HG02623 (cell line): ENCODE results near the gene KIAA1755.

Experiments
- ATAC-seq: cut with Tn5 transposase; IDR thresholded peaks from one replicate; pipeline ENCODE4 v1.9.1; 2021; ENCODE audit warnings: moderate library complexity; ENCODE audit not compliant: unreplicated experiment

Gene KIAA1755, protein sequence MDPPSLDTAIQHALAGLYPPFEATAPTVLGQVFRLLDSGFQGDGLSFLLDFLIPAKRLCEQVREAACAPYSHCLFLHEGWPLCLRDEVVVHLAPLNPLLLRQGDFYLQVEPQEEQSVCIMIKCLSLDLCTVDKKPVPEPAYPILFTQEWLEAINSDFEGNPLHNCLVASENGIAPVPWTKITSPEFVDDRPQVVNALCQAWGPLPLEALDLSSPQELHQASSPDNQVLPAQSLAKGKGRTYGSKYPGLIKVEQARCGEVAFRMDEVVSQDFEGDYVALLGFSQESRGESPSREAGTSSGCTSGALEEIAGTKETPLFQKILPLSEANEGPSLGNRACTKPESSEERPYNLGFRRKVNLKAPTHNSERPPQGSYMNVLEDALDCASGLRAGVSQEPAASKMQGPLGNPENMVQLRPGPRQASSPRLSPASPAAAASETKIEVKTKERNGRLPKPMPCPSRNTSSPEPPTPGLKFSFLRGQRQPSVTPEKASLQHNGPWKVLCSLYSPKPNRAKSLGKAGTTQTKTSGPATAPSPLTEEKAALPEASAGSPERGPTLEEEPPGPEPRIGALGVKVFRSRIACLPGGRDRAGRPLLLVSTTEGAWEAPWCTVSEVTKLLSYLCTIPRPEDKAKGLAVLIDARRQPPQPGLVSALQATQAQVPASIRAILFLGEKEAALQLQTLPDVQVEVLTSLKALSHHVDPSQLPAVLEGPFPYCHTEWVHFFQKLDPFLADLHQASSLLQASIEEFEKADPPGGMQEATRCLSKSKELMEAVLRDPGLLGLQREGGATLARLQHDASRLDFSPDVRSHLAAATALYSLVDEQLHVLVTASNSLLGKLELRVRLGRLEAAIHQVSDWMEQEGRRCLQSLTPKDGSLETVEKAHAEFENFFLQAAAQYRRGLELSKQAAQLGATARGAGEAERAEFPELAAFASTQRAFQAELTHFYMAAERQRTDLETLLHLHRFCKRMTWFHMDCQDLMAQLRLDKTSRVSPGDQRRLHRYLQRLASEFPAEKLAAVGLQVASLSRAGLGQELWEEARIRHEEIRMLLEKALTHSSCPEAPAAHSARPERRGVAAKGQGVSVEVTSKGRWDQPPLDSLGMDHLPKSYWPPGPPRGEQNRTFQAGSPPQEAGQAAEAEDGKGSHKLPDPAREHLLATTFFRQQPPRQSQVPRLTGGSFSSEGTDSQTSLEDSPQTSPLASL

DNA sequence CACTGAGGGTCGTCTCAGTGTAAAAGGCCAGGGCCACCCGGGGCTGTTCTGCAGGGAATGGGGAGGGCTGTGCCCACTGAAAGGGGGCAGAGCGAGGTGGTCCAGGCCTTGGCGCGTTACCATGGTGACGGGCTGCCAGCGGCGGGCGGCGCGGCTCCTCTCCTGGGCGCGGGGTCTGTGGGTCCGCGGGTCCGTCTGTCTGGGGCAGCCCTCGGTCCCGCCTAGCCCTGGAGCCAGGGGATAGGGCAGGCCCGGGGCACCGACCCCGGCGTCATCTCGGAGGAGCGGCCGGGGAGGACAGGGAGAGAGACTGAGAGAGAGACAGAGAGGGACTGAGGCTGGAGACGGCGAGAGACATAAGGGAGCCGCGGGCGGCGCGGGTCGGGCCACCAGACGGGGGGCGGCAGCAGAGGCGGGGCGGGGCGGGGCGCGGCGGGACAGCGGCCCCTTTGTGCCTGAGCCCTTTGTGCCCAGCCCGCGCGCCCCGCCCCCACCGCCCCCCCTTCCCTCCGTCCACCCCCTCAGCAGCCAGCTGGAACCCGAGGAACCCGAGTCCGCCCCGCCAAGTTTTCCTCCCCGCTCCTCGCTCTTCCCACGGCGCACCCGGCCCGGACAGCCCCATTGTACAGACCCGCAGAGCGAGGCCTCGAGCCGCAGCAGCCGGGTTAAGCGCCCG is at the start of gene KIAA1755:
Gene KIAA1755 (minus strand): TSS at position 358 of the 676 bp plus-strand sequence. CDS start 235 bp downstream, at position 123.
- no peak for ATAC-seq

DNA sequence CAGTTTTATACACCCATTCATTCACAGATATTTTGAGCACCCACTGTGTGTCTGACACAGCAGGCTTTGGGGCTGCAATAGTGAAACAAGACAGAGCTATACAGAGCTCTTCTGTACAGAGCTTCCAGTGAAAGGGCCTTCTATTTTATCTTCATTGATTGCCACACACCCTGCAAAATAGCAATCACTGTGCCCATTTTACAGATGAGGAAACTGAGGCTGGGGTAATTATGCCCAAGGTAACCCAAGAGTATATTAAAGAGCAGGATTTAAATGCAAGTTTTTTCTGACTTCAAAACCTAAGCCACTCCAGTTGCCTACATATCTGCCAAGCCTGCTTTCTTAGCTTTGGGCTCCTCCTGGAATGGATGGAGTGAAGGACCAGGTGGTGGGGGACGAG is 47.9 kb upstream of the KIAA1755 start:
- no peak for ATAC-seq

DNA sequence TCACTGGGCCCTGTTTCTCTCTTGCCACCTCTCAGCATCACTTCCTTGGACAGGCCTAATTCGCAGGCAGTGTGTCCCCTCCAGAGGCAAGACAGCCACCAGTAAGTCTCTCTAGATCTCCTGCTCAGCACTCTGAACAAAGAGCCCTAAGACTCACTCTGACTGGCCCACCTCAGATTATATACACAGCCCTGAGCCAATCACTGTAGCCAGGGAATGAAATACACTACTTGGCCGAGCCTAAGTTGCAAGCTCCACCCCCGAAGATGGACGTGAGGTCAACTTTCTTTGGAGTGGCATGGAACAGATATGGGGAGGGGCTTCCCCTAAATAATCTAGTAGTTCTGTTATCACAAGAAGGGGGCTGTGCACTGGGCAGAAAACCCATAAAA is 47.5 kb upstream of the KIAA1755 start:
- ATAC-seq, result no peak

DNA sequence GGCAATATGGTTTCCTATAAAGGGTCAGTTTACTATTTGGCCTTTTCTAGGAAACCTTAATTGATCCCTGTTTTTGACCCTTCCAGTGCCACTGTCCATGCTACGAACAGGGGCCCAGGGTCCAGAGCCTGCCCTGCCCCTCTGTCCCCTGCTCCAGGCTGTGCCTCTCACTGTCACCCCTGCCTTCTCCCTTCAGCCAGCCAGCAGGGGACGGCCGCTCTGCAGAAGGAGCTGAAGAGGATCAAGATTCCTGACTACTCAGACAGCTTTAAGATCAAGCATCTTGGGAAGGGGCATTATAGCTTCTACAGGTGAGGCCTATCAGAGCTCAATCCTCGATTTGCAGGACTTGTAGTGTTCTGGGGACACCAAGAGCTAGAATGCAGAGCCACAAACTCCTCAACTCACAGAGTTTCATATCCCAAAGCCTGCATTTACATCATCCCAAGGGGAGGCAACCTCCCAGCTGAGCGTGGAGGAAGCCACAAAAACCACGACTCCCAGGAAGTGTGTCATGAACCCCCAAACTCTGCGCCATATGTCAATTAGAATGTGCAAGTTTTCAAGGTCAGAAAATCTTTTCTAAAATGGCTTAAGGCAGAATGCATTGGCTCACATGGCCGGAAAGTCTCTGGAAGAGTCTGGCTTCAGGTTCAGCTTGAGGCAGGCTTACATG is 47.0 kb upstream of the KIAA1755 start:
- no peak for ATAC-seq

DNA sequence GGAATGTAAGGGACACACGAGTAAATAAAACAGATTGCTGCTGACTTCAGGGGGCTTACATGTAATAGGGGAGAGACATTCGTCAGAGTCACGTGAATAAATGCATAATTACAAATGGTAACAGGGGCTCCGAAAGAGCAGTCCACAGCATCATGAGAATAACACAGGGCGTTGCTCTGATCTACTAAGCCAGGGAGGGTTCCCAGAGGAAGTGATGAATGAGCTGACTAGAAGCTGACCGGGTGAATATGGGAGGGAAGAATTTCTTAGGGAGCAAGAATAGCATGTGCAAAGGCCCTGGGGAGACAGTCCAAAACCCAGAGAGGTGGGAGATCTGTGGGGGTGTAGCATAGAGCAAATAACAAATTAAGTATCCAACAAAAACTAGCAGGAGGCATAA is 45.8 kb upstream of the KIAA1755 start:
- no peak for ATAC-seq

DNA sequence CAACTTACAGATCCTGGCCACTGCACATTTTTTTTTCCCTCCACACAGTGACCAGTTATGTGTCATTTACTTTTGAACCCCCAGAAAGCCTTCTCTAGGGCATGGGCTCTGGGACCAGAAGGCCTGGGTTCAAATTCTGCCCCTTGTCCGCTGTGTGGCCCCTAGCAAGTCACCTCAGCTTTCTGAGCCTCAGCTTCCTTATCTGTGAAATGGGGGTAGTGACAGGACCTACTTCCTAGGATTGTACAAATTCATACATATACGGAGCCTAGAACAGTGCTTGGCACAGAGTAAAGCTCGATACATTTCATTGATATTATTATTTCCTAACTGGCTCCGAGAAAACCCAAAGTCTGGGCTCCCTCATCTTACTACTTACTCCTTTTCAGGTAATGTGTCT is 45.0 kb upstream of the KIAA1755 start:
- ATAC-seq, result no peak

DNA sequence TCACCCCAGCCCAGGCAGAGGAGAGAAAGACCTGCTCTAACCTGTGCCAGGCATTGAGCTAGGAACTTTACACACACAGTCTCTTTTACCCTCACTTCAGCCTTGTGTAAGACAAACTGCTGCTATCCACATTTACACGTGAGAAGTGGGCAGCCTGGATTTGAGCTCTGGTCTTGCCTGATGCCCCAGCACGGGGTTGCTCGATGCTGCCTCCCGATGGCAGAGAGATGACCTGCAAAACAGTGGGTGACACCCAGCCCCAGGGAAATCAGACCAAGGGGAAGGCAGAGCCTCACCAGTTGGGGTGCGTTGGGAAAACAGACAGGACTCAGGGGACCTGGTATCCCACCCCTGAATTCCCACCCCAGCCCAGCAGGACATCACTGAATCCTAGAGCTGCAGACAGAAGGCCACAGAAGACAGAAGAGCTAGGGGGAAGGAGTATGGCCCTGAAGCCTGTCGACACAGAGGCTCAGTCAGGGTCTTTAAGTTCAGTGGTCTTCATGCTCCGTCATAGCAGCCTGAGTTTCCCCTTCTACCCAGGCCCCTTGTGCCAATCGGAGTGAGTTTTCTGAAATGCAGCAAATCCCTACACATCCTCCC is 44.4 kb upstream of the KIAA1755 start:
- ATAC-seq, result no peak

DNA sequence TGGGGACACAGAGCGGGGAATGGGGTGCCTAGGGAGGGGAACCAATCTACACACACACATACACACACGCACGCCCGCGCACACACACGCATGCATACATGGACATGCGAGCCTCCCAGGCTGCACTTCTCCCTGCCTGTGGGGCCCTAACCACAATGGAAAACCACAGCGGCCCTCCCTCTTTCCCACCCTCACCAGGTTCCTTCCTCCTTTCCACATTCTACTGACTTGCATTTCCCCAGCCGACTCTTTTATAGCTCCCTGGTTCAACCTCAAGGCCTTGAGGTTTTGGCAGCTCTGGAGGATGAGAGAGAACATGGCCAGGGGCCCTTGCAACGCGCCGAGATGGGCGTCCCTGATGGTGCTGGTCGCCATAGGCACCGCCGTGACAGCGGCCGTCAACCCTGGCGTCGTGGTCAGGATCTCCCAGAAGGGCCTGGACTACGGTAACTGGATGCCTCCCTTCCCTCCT is 43.4 kb upstream of the KIAA1755 start, which contains the start of gene BPI:
Gene BPI (plus strand): TSS at position 249 of the 472 bp plus-strand sequence. CDS start 68 bp downstream, at position 317.
- no peak for ATAC-seq

DNA sequence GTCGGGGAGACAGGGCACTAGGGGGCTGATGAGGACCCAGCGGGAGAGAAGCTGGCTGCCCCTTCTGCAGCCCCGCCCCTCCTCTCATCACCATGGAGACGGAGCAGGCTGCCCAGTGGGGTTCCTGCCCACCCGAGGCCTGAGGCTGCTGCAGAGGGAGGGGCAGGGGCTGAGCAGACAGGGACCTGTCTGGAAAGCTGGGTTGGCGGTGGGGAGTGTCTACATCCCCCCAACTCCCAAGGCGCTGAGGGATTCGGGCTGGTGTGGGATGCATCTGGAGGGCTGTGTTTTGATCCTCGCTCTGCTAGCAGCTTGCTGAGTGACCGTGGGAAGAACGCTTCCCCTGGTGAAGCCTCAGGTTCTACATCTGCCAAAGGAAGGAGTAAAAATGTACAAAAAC is 42.3 kb upstream of the KIAA1755 start:
- no peak for ATAC-seq

DNA sequence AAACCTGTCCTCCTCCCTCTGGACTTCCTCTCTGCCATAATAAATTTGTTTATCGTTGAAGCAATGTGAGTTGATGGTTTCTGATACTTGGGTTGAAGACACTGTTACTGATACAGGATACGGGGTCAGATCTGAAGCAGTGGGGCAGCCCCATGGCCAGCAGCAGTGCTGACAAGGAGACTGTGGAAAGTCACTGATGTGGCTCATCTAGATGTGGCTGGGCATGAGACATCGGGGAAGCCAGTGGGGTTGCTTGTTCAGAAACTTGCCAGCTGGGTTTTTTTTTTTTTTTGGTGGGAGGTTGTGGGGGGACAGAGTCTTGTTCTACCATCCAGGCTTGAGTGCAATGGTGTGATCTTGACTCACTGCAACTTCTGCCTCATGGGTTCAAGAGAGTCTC is 40.8 kb upstream of the KIAA1755 start:
- no peak for ATAC-seq

DNA sequence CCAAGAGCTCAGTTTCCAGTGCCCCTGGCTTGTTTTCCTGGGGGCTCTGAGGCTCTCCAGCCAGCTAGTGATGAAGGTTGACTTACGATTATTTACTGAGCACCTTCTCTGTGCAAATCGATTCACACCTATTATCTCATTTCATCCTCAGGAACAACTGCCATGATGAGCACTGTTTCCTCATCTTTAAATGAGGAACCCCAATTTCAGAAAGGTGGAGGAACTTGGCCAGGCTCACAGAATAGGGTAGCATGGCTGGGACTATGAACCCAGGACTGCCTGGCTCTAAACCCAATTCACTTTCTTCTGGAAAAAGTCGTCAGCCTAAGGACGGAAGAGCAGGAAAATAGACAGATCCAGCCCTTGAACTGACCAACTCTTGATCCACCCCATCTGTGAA is 39.9 kb upstream of the KIAA1755 start:
- no peak for ATAC-seq

DNA sequence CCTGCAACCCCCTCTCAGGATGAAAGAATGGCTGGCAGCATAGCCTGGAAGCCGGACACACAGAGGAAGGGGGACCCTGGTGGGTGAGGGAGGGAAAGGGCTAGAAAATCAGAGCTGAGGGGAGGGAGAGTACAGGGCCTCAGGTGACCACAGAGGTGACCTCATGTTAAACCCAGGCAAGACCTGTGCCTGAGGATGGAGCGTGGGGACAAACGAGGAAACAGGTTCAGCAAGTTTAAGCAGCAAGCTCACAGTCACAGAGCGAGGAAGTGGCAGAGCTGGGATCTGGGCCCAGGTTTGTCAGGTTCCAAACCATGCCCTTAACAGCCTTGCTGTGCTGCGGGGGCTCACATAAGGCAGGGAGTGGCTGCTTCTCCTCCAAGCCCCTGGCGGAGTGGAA is 39.4 kb upstream of the KIAA1755 start:
- no peak for ATAC-seq

DNA sequence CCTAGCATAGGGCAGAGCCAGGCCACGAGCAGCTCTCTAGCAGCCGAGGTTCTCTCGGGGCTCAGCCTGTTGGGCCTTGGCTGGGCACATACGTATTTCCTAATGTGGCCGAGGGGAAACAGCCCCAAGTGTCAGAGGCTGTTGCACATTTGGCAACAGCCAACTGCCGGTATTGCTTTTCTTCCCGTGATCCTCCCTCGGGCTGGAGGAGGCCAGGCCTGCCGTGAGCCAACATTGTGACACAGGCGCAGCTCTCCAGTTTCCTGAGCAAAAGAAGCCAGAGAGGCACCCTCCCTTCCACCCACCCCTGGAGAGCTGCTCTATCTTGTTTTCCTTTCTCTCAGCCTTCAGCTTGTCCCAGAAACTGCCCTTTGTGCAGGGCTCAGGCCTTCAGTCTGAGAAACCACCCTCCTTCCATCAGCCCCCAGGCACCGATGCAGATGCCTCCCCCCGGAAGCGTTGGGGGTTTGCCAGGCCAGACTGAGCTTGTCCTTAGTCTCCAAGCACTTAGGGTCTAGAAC is 38.3 kb upstream of the KIAA1755 start:
- ATAC-seq, result no peak

DNA sequence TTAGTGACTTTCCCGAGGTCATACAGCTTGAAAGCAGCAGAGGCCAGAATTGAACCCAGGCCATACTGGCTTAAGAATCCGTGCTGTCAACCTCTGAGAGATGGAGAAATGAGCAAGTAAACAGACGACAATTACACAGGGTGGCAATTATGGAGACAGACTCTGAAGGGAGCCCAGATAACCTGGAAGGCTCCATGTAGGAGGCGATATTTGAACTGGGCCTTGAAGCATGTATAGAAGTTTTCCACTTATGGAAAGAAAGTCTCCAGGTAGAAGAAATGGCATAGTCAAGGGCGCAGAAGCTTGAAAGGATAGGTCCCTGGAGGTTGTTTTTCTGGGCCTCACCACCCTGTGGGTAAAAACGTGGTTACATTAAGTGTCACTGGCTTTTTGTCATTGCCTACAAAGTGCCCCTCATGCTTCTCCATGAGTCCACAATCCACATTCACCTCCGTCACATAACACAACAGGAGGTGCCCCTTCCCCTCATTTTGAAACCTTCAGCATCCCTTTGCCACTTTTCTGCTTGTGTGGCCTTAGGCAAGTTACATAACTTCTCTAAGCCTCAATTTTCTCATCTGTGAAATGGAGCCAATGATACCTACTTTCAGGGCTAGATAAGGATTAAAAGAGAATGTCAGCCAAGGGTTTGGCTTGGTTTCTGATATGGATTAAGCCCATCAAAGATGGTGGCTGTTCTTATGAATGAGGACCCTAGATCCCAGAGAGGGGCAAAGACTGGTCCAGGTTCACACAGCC is 37.6 kb upstream of the KIAA1755 start:
- no peak for ATAC-seq

DNA sequence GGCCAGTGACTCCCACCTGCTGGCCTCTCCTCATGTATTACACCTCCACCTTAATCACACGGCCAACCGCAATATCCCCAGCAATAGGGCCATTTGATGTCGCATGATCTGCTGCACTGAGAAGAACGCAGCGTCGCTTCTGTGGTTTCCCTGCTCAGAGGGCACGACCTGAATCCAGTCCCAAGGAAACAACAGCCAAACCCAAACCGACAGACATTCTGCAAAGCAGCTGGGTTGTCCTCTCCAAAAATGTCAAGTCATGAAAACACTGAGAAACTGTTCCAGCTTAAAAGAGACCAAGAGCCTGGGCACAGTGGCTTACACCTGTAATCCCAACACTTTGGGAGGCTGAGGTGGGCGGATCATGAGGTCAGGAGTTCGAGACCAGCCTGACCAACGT is 35.9 kb upstream of the KIAA1755 start:
- no peak for ATAC-seq

DNA sequence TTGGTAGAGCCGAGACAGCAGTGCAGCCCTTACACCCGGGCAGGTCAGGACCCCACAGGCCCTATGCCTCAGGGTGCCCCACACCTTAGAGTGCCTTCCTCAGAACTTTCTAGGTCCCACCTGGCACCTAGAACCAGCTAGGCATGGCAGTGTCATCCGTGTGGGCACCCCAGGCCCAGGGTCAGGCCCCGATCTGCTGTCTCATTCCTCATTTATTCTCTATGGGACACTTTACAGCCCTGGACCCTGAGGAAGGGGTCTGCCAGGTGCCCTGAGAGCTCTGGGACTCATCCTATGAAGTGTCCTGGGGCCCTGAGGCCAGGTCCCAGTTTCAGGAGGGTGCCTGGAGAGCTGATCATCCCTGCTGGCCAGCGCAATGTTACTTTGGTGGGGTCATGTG is 35.3 kb upstream of the KIAA1755 start:
- ATAC-seq, result no peak

DNA sequence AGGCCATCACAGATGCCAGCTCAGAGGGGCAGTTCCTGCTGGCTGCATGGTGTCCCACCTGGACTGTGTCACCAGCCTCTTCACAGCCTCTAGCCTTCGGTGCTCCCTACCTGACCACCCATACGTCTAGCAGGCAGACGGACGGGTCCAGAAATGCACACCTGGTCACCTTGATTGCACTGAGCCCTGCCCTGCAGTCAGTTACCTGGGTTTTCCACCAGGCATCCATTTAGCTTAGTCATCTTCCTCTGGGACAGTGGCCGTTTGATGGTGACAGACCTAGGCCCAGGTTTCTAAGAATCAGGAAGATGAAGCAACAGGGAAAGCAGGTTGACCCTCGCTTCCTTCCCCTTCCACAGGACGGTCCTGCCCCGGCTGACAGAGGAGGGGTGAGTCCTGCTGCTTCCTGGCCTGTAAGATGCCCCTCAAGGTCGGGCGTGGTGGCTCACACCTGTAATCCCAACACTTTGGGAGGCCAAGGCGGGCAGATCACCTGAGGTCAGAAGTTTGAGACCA is 33.6 kb upstream of the KIAA1755 start:
- ATAC-seq, result no peak

DNA sequence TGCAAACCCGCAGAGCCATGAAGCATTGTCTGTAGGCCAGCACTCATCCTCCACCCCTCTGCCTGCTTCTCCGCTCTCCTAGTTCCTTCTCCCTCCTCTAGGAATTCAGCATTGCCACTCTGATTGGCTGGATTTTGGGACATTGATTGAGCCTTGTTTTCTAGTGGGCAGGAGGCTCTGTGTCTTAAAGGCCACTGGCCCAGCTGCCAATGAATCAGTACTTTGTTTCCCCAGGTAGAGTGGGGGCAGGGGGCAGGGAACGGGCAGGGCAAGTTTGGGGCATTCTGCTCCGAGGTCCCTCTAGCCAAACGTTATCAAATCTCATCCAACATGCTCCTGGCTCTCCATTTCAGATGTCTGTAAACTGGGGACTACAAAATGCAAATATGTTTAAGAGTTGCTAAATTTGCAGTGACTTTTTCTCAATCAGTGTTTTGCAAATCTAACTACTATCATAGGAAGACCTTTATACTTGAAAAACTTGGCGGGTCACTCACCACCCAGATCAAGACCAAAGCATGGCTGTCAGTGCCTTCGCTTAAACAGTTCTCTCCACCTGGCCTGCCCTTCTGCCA is 33.0 kb upstream of the KIAA1755 start:
- ATAC-seq, result no peak
